OCI-LY7 (cell line): ENCODE results near the gene UQCC3. TPM values are rescaled to one million over a fixed set of nuclear protein-coding genes. Genes with fewer than 3 reads are reported as not detected.

ENCODE experiments used
- BruUV-seq: library from RNA; stranded (reverse); fragments of 400-500 nt; replicated peaks from 2 replicates; lab custom pipeline; 2021; lab: Mats Ljungman, UMichigan
- CTCF ChIA-PET: fragments of 300-600 bp; sonication (Branson Sonifier 250); formaldehyde crosslinking; loops from one replicate; lab custom pipeline; 2022; ENCODE audit warnings: antibody characterized with exemption; ENCODE audit not compliant: unreplicated experiment; lab: Charles Lee
- POLR2A ChIA-PET: fragments of 300-600 bp; sonication (Branson Sonifier 250); formaldehyde crosslinking; loops from one replicate; lab custom pipeline; 2022; ENCODE audit warnings: antibody characterized with exemption; lab: Charles Lee
- DNase-seq: peaks from one replicate; pipeline ENCODE4 v3.0.0-alpha.2; 2015; ENCODE audit warnings: low spot score
- H2AFZ ChIP-seq: fragments of 200-600 bp; sonication (generic), shearing (Covaris generic); 2 replicates; pipeline ENCODE4 v1.6.1; 2014; ENCODE audit warnings: mild to moderate bottlenecking, antibody characterized with exemption, low read length, moderate library complexity
- H3K27ac ChIP-seq: fragments of 200-600 bp; sonication (generic); 2 replicates; pipeline ENCODE4 v1.5.1; 2014; ENCODE audit warnings: mixed run types, low read depth, mild to moderate bottlenecking, moderate library complexity, low read length, inconsistent platforms; ENCODE audit not compliant: poor library complexity, severe bottlenecking
- H3K36me3 ChIP-seq: fragments of 200-600 bp; sonication (generic); 2 replicates; pipeline ENCODE4 v1.6.1; 2014; ENCODE audit warnings: mild to moderate bottlenecking, antibody characterized with exemption, low read length, moderate library complexity, mixed read lengths; ENCODE audit not compliant: insufficient read depth
- H3K4me1 ChIP-seq: fragments of 200-600 bp; sonication (generic); 2 replicates; pipeline ENCODE4 v1.5.1; 2014; ENCODE audit warnings: mild to moderate bottlenecking, low read length; ENCODE audit not compliant: insufficient read depth, poor library complexity, severe bottlenecking
- H3K4me2 ChIP-seq: fragments of 200-600 bp; sonication (generic); 2 replicates; pipeline ENCODE4 v1.6.1; 2014; ENCODE audit warnings: mild to moderate bottlenecking, low read length
- H3K4me3 ChIP-seq: fragments of 200-600 bp; sonication (generic); 2 replicates; pipeline ENCODE4 v1.5.1; 2014; ENCODE audit warnings: mild to moderate bottlenecking, low read depth, low read length; ENCODE audit not compliant: poor library complexity, severe bottlenecking
- H3K79me2 ChIP-seq: fragments of 200-600 bp; sonication (generic); 2 replicates; pipeline ENCODE4 v1.6.1; 2016; ENCODE audit warnings: low read depth, mild to moderate bottlenecking, low read length, moderate library complexity, mixed read lengths; ENCODE audit not compliant: insufficient read depth
- H3K9me2 ChIP-seq: fragments of 200-600 bp; sonication (generic); 2 replicates; pipeline ENCODE4 v1.6.1; 2016; ENCODE audit warnings: mild to moderate bottlenecking, low read length, mixed read lengths; ENCODE audit not compliant: insufficient read depth
- H3K9me3 ChIP-seq: fragments of 200-600 bp; sonication (generic); 2 replicates; pipeline ENCODE4 v1.6.1; 2014; ENCODE audit warnings: mild to moderate bottlenecking, mixed run types, low read length, mixed read lengths
- H4K20me1 ChIP-seq: fragments of 200-600 bp; sonication (generic); 2 replicates; pipeline ENCODE4 v1.6.1; 2014; ENCODE audit warnings: mild to moderate bottlenecking, antibody characterized with exemption, low read length, moderate library complexity, mixed read lengths; ENCODE audit not compliant: insufficient read depth
- EZH2phosphoT487 ChIP-seq: fragments of 200-600 bp; sonication (generic); IDR thresholded peaks from 2 replicates; pipeline ENCODE4 v1.6.1; 2018; ENCODE audit warnings: low read depth, borderline replicate concordance, mild to moderate bottlenecking, mixed run types, antibody characterized with exemption, low read length, moderate library complexity, mixed read lengths
- intact Hi-C: fragments of 100-400 bp; cut with micrococcal nuclease; formaldehyde crosslinking; loops from one replicate; pipeline ENCODE4 v1.10.0; 2022; ENCODE audit not compliant: unreplicated experiment
- total RNA-seq, 2 experiments: library from RNA; depleted of rRNA in 1 of 2; stranded (reverse); fragments of >200 nt in 1 of 2; shearing (Covaris generic) in 1 of 2; gene quantifications; 2 replicates each; pipeline ENCODE4 v1.2.3, GENCODE V29; 2014 to 2022
- TF ChIP-seq, protein P1 (sequence below): fragments of 200-600 bp; sonication (generic); conservative IDR thresholded peaks from 2 replicates; pipeline ENCODE4 v1.5.1; 2014; ENCODE audit warnings: mild to moderate bottlenecking, antibody characterized with exemption, low read length, moderate library complexity, mixed read lengths

UQCC3 gene
- total RNA-seq, 2 experiments from 2014 or later: 15.5 to 40.0 TPM

DNA sequence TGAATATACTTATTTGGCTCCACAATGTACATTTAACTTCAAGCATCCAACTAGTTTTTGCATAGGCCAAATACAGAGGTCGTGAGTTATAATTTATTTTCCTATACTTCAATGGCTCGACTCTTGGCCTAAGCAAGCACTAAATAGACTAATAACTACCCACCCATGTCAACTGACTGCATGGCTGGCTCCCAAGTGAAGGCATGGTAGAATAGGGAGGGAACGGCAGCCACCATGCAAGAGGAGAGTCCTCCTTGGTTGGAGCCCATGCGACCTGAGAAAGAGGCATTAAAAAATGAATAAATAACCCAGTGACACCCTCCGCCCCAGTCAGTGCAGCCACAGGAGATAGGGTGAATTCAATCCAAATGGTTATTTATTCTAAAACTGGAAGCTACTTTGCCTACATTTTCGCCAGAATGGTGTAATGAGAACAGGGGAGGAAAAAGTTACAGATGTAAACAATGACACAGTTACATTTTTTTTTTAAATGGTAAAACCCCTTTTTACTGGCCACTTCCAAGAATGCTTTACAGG lies 40.9 kb downstream of the UQCC3 start:
- H3K79me2 ChIP-seq: peaks cover 7% of the 10 kb centered on the region; the same call in 1 of the 2 replicates
- no peak overlapping the region for H3K4me3 ChIP-seq
- H3K36me3 ChIP-seq: peaks cover 99% of the 10 kb centered on the region
- intact Hi-C loops: no loop called here
- no peak for DNase-seq
- H3K27ac ChIP-seq: peak overlapping the region; percentile 31
- no peak overlapping the region for H2AFZ ChIP-seq
- no peaks in the 10 kb centered on the region for H4K20me1 ChIP-seq
- ChIA-PET POLR2A (interaction anchor here (0.9 to 1.0 kb wide), 2 partner anchors 32 to 44 kb away, joined by 3 to 4 read pairs; no protein-coding TSS in a partner anchor), CTCF (no interaction called here)
- peaks cover 40% of the 10 kb centered on the region for H3K4me1 ChIP-seq
- H3K4me2 ChIP-seq: no peak overlapping the region
- H3K9me2 ChIP-seq: no peaks in the 10 kb centered on the region
- no TSS peak for BruUV-seq
- H3K9me3 ChIP-seq: no peaks in the 10 kb centered on the region
- no peak for TF ChIP-seq EZH2phosphoT487
- TF ChIP-seq, protein P1, sequence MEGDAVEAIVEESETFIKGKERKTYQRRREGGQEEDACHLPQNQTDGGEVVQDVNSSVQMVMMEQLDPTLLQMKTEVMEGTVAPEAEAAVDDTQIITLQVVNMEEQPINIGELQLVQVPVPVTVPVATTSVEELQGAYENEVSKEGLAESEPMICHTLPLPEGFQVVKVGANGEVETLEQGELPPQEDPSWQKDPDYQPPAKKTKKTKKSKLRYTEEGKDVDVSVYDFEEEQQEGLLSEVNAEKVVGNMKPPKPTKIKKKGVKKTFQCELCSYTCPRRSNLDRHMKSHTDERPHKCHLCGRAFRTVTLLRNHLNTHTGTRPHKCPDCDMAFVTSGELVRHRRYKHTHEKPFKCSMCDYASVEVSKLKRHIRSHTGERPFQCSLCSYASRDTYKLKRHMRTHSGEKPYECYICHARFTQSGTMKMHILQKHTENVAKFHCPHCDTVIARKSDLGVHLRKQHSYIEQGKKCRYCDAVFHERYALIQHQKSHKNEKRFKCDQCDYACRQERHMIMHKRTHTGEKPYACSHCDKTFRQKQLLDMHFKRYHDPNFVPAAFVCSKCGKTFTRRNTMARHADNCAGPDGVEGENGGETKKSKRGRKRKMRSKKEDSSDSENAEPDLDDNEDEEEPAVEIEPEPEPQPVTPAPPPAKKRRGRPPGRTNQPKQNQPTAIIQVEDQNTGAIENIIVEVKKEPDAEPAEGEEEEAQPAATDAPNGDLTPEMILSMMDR: no peak

DNA sequence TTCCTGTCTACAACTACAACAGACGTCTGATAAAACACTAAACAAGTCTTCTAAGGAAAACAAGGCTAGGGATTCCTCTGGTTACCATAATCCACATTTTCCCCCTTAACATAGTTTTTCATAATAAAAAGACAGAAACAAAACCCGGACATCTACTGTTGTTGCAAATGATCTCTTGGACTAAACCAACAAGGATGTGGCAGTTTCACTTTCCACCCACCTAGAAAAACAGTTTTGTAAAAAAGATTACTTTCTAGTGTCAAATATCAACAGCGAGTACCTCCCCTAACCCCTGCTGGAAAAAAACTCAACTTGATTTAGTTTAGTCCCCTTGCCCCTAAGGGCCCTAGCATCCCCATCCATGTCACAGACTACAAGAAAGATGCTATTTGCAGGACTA lies 41.4 kb downstream of the UQCC3 start:
- intact Hi-C loops: no loop called here
- H3K79me2 ChIP-seq: peaks cover 7% of the 10 kb centered on the region; the same call in 1 of the 2 replicates
- DNase-seq: no peak
- peaks cover 35% of the 10 kb centered on the region for H3K4me1 ChIP-seq
- POLR2A ChIA-PET: interaction anchor here (0.9 kb wide), 1 partner anchor 44 kb away, joined by 4 read pairs; no protein-coding TSS in a partner anchor
- TF ChIP-seq EZH2phosphoT487: no peak
- TF ChIP-seq, protein P1: no peak
- CTCF ChIA-PET: no interaction called here
- no peaks in the 10 kb centered on the region for H3K9me3 ChIP-seq
- no peaks in the 10 kb centered on the region for H3K9me2 ChIP-seq
- TSS peak; percentile 66 for BruUV-seq
- H3K4me2 ChIP-seq: no peak overlapping the region
- peaks cover 99% of the 10 kb centered on the region for H3K36me3 ChIP-seq
- H4K20me1 ChIP-seq: no peaks in the 10 kb centered on the region
- H2AFZ ChIP-seq: no peak overlapping the region
- no peak overlapping the region for H3K4me3 ChIP-seq
- peak overlapping the region; percentile 31 for H3K27ac ChIP-seq

DNA sequence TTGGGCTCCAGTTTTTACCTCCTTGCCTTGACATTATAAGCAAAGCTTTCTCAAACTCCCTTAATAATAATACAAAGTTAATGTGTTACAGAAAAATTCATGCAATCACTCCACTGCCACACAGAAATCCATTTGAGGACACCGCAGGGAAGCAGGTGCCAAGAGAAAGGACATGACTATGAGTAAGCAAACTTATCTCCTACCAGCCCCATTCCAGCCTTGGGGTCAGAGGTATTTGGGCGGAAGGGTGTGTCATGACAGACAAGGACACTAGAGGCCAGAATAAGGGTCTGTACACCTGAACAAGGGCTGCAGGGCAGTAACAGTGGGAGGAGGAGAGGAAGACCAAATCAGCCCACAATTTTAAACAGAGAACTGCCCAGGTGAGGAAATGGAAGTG lies 41.9 kb downstream of the UQCC3 start:
- Histone ChIP-seq H3K4me2 (no peak overlapping the region), H3K36me3 (peaks cover 99% of the 10 kb centered on the region), H3K27ac (peak overlapping the region; percentile 31), H3K79me2 (peaks cover 10% of the 10 kb centered on the region; the same call in 1 of the 2 replicates), H2AFZ (no peak overlapping the region), H3K4me1 (peaks cover 30% of the 10 kb centered on the region), H3K9me3 (no peaks in the 10 kb centered on the region), H3K9me2 (no peaks in the 10 kb centered on the region), H4K20me1 (no peaks in the 10 kb centered on the region), H3K4me3 (no peak overlapping the region)
- POLR2A ChIA-PET: no interaction called here
- intact Hi-C loops: no loop called here
- CTCF ChIA-PET: no interaction called here
- DNase-seq: no peak
- TF ChIP-seq EZH2phosphoT487: no peak
- TF ChIP-seq, protein P1: no peak
- no TSS peak for BruUV-seq
